NCI-H128 (cell line): ENCODE results near the gene SOX12.

Experiments used
- DNase-seq: peaks from one replicate; lab custom pipeline; 2025; ENCODE audit not compliant: unreplicated experiment; lab: John Stamatoyannopoulos, UW

Gene SOX12

GRCh38 chr20:325045-325888, at the start of gene SOX12:
Gene SOX12, plus strand, starts transcription at chr20:325552. Its CDS starts 373 bp downstream, at chr20:325925.
- DNase-seq, result peak; percentile 78

GRCh38 chr20:275791-276190, 49.6 kb upstream of the SOX12 start:
- DNase-seq, result no peak

DNA sequence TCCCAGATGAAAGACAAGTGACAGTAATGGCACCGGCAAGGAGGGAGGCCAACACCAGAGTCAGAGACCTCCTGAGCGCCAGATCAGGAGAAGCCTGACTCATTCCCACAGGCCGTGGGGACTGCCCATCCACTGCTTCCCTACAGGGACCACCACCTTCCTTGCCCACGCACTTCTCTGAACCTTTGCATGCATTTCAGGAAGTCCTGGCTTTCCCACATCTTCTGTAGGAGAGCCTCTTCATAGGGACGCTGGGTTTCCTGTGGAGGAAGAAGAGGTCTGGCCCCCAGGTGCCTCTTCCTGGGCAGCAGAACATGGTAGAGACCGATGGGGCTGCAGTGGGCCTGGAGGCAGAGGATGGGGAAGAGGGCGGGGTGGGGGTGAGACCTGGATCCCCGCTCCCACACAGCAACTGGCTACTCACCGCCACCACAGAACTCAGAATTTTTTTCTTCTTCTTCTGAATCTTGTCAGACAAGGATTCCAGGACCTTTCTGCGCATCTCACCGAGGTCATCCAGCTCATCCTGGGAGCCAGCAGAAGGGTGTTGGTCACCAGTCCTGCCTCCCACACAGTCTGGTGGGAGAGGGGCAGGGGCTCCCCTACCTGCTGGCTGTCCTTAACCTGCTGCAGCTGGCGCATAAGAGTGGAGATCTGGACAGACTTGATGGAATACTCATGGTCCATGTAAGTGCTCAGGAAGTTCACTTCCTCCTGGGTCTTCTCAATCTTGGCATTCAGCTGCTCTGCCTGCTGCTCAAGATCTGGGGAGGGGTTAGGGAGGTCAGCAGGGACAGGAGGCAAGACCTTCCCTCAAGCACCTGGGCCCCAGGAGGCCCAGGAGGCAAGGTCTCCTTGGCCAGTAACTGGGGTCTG, 48.5 kb upstream of the SOX12 start:
- DNase-seq, result no peak

DNA sequence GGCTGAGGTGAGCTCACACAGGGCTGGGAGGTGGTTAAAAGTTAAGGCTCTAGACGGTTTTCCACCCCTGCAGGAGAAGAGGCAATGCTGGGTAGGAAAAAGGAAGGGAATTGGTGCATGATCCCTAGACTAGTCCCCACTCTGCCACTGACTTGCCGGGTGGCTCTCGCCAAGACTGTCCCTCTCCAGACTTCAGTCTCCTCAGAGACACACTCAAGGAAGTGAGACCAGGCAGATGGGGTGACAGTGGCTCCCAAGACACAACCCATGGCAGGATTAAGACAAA, 47.9 kb upstream of the SOX12 start:
- DNase-seq, result no peak

DNA sequence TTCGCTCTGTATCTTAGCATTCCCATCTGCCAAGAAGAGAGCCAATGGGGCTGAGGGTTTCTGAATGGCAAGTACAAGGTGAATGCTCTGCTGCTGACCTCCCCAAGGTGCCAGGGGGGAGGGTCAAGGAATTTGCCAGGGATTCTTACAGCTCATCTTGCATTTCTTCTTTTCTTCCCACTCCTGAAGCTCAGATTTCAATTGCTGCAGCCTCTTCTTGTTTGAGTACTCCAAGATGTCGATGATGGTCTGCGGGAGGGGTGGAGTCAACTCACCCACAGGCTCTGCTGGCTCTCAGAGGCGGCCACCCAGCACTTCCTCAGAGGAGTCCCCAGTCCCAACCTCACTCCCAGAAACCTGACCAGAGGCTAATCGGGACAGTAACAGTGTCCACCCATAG, 47.2 kb upstream of the SOX12 start:
- DNase-seq, result no peak

- DNase-seq, result no peak
Measured at GRCh38 chr20:278607-279571, 46.5 kb upstream of the SOX12 start.

DNA sequence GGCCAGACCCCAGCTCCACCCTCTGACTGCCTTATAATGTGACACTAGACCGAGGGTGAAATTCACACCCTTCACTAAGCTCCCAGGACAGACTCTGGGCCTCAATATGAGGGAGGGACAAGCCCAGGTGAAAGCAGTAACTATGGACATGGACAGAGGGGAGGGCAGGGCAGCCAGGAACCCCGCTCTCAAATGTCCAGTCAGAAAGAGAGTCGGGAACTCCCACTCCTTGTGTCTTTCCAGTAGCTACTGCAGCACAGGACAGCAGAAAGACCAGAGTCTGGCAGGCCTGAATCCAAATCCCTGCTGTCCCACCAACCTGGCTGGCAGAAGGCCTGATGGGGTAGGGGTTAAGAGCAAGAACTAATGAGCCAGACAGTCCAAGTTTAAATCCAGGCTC, 41.2 kb upstream of the SOX12 start:
- DNase-seq, result no peak

DNA sequence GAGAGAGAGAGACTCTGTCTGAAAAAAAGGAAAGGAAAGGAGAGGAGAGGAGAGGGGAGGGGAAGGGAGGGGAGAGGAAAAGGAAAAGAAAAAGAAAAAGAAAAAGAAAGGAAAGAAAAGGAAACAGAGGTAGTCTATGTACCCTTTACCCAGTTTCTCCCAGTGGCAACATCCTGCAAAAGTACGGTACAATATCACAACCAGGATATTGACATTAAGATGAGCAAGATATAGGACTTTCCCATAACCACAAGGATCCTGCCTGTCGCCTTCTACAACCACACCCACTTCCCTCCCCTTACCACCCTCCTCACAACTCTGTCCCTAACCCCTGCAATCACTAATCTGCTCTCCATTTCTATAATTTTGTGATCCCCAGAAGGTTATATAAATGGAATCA, 38.8 kb upstream of the SOX12 start:
- DNase-seq, result no peak

DNA sequence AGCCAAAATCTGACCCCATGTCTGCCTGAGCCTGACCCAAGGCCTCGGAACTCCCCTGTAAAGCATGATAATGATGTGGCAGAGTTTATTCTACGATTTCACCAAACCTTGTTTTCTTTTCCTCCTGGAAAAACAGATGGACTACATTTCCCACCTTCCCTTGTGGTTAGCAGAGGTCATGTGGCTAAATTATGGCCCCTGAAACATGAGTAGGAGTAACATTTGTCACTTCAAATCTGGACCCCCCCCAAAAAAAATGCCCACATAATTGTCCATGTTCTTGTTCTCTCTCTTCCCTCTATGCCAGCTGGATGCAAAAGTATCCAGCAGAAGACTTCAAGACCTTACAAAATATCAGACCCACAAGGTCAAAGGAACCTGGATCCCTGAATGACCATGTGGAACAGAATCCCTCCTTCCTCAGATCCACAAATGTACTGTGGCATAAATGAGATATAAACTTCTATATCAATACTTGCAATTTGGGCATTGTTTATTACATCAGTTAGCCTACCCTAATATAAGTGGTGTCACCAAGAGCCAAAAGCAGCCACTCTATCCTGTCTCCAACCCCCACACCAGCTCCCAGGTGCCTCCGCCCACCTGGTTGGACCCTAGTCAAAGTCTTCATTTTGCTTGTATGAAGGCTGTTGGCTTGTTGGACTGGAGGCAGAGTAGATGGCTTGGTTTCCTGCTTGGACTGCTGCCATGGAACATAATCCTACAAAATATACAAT, 36.2 kb upstream of the SOX12 start:
- no peak for DNase-seq

- DNase-seq, result no peak
Measured at GRCh38 chr20:289693-290083, 35.7 kb upstream of the SOX12 start.

DNA sequence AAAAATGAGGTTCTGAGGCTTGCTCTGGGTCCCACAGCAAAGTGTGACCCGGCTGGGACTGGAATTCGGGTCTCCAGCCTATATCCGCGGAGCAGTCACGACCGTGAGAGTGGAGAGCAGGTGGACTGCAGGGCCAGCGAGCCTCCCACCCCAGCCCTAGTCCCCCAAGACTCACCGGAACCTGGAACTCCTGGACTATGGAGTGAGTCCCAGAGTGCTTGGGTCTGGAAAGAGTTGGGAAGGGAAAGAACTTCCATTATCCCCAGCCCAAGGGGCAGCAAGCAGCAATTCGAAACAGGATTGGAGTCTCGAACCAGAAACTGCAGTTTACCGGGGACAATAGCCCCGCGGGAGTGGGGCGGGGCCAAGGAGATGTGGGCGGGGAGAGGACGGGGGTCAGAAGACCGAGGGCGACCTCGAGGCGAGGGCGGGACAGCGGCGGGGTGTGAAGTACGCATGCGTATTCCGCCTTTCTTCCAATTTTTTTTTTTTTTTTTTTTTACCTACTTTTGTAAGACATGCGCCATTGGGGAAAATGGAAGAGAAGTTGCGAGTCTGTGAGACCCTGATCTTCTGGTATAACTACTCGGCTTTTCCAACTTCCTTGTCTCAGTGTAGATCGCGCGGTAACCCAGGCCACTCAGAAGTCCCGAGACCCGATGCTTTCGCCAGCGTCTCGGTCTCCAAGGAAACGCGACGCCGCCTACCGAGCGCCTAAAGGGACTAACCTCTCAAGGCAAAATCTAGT, 35.1 kb upstream of the SOX12 start, which contains the start of gene C20orf96:
C20orf96 (minus strand) TSS at position 667 of the 748 bp plus-strand sequence; CDS start at position 527, 140 bp downstream.
- peak; percentile 77 for DNase-seq

- no peak for DNase-seq
Measured at GRCh38 chr20:294602-295001, 30.8 kb upstream of the SOX12 start.

DNA sequence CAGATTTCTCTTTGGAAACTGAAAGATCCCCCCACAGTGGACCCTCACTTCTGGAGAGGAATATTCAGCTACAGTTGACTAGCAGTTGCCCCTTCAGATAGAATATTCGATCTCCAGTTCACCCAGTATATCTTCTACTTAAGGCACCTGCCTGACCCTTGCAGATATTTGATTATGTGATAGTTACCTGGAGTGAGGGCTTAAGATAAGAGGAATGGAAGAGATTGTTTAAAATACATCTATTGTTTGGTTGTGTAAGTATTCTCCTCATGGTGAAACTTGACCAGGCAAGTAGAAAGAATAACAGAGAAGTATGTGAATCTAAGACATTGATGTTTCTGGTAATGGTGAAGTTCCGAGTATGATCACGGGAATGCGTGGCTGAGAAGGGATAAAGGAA, 29.5 kb upstream of the SOX12 start:
- no peak for DNase-seq

GRCh38 chr20:297098-297924, 28.0 kb upstream of the SOX12 start, which contains the start of gene ZCCHC3:
Gene ZCCHC3, plus strand, starts transcription at chr20:297570. Its CDS starts 17 bp downstream, at chr20:297587.
- DNase-seq, result peak; percentile 89

GRCh38 chr20:297925-298775, 27.2 kb upstream of the SOX12 start:
- DNase-seq, result no peak

DNA sequence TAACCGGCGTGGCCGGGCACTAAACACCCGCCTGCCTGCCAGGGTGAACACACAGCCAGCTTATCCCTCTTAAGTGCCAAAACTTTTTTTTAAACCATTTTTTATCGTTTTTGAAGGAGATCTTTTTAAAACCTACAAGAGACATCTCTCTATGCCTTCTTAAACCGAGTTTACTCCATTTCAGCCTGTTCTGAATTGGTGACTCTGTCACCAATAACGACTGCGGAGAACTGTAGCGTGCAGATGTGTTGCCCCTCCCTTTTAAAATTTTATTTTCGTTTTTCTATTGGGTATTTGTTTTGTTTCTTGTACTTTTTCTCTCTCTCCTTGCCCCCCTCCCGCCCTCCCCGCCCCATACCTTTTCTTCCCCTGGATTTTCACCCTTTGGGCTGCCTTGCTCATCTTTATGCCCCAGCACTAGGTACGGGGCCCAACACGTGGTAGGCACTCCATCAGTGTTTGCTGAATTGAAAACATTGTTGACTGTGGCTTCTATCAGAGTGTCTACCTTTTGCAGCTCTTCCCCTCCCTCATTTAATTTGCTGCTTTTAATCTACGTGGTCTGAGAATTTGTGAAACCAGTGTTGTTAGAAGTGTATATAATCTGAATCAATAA, 26.5 kb upstream of the SOX12 start:
- DNase-seq, result no peak

DNA sequence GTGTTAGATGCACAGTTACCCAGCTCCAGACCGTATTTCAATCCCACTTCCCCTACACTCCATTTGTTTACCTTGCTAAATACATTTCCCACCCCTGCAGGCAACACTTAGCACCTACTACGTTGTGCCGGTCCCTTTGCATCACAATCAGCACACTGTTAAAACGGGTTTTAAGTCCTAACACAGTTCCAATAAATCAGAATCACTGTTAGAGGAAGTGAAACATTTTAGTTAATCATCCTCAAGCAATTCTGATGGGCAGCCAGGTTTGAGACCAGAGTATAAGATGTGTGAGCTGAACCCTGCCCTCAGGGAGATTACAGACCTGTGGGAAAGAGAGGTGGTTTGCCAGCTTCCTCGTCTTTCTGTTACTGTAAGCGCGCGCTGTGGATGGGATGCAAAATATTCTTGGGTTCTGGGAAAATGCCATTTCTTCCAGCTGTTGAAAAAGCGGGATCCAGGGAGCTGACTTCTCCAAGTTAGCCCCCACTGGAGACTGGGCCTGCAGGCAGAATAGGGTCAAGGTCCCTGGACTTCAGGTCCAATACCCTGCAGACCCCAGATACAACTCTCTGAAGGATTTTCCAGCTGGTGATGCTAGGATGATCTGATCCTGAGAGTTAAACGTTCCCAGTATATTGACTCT, 24.9 kb upstream of the SOX12 start:
- no peak for DNase-seq
